WI38 (cell line): Measurements from ENCODE around the gene RNPEPL1.

Source experiments
- H3K4me3 ChIP-seq: 2 replicates; pipeline ENCODE4 v1.5.1; 2011; ENCODE audit warnings: low read depth, mild to moderate bottlenecking, control low read depth, low read length
- TF ChIP-seq, protein P1 (sequence below): IDR thresholded peaks from 2 replicates; pipeline ENCODE4 v1.5.1; 2012; ENCODE audit warnings: low read depth, mild to moderate bottlenecking, control low read depth, low read length

RNPEPL1 gene

GRCh38 chr2:240573071-240573515, 4.8 kb downstream of the RNPEPL1 start:
- H3K4me3 ChIP-seq: no peak overlapping the region
- TF ChIP-seq, protein P1, sequence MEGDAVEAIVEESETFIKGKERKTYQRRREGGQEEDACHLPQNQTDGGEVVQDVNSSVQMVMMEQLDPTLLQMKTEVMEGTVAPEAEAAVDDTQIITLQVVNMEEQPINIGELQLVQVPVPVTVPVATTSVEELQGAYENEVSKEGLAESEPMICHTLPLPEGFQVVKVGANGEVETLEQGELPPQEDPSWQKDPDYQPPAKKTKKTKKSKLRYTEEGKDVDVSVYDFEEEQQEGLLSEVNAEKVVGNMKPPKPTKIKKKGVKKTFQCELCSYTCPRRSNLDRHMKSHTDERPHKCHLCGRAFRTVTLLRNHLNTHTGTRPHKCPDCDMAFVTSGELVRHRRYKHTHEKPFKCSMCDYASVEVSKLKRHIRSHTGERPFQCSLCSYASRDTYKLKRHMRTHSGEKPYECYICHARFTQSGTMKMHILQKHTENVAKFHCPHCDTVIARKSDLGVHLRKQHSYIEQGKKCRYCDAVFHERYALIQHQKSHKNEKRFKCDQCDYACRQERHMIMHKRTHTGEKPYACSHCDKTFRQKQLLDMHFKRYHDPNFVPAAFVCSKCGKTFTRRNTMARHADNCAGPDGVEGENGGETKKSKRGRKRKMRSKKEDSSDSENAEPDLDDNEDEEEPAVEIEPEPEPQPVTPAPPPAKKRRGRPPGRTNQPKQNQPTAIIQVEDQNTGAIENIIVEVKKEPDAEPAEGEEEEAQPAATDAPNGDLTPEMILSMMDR: no peak

- no peak overlapping the region for H3K4me3 ChIP-seq
- TF ChIP-seq, protein P1: no peak
Observed at GRCh38 chr2:240573516-240574385, 5.5 kb downstream of the RNPEPL1 start.

GRCh38 chr2:240574386-240575100, 6.3 kb downstream of the RNPEPL1 start:
- TF ChIP-seq, protein P1: no peak
- no peak overlapping the region for H3K4me3 ChIP-seq

DNA sequence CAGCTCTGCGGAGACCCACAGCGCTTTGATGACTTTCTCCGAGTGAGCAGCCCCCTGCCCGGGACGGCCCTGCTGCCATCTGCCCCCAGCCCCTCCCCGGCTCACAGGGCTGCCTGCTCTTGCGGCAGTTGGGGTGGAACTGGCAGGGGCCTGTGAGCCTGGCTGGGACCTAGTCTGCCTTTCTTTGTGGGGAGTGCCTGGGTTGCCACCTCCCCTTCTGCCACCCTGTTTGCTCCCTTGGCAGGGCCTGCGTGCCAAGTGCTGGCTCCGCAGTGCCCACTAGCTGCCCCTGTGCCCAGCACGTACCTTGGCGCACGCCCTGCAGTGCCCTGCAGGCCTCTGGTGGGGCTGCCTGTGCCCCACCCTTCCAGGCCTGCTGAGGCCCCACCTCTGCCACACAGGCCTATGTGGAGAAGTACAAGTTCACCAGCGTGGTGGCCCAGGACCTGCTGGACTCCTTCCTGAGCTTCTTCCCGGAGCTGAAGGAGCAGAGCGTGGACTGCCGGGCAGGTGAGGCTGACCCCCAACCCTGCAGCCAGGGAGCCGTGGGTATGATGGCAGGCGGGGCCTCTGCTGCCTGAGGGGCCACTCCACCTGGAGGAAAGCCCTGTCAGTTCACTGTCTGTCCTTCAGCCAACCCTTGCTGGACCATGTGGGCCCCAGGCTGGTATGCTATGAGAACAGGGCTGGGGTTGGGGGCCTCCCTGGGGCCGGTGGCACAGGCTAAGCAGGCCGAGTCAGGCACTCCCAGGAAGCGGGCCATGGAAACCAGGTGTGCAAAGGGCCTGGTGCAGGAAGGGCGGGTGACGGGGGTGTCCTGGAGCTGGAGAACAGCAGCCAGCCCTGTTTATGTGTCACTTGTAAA, 7.0 kb downstream of the RNPEPL1 start:
- TF ChIP-seq, protein P1: no peak

DNA sequence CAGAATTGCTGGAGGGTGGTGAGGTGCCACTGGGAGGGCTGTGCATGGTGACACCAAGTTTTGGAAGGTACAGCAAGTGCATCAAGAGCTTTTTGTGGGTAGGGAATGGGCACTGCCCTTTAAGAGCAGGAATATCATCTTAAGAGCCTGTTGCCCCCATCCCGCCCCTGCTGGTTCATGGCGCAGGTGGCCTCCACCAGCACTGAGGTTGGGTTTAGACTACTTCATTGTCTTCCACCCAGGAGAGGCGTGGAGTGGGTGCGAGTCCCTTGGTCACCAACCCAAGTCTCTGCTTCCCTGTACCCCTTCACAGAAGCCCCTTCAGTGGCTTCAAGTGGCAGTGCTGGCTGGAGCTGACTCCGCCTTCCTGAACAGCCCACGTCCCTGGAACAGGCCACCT, 7.8 kb downstream of the RNPEPL1 start:
- no peak overlapping the region for H3K4me3 ChIP-seq
- TF ChIP-seq, protein P1: no peak

More for the DNA sequence above, 7.0 kb downstream of the RNPEPL1 start:
- no peak overlapping the region for H3K4me3 ChIP-seq

- TF ChIP-seq, protein P1: no peak
- no peak overlapping the region for H3K4me3 ChIP-seq
Observed at GRCh38 chr2:240576436-240577205, 8.3 kb downstream of the RNPEPL1 start.
